ENCODE measurements around the gene MYO18B. TPM values are rescaled to one million over a fixed set of nuclear protein-coding genes. Genes with fewer than 3 reads are reported as not detected.

MYO18B gene
- total RNA-seq, 1 experiment from 2014 or later, result 0.05 TPM

GRCh38 chr22:25929321-25929878 lies 187.4 kb downstream of the MYO18B start:
- ATAC-seq (no peak), DNase-seq (ENCODE audit: low read depth, low spot score) (no peak)
- Histone ChIP-seq H3K9me2 (ENCODE audit: insufficient read depth) (no peaks in the 10 kb centered on the region), H3K4me1 (ENCODE audit: control insufficient read depth in 1 of 2, insufficient read depth in 2 of 2, low read length in 2 of 2) (no peaks in the 10 kb centered on the region), H3K9ac (ENCODE audit: low read length) (no peak overlapping the region), H4K20me1 (ENCODE audit: insufficient read depth) (no peaks in the 10 kb centered on the region), H3K79me2 (ENCODE audit: insufficient read depth, low read length) (no peaks in the 10 kb centered on the region), H3K9me3 (ENCODE audit: control insufficient read depth in 1 of 2, insufficient read depth in 1 of 2, low read depth in 1 of 2, low read length in 2 of 2) (no peaks in the 10 kb centered on the region), H3K4me3 (replicated peaks in 1 of 2; ENCODE audit: low read depth in 1 of 2, low read length in 2 of 2) (no peak overlapping the region), H3K36me3 (ENCODE audit: control insufficient read depth in 1 of 2, insufficient read depth in 2 of 2, low read length in 2 of 2) (no peaks in the 10 kb centered on the region), H3K27me3 (ENCODE audit: insufficient read depth, low read length) (peaks cover 55% of the 10 kb centered on the region), H3K27ac (ENCODE audit: low read depth, low read length) (no peak overlapping the region), H2AFZ (ENCODE audit: low read depth, low read length, poor library complexity, severe bottlenecking) (no peak overlapping the region), H3K4me2 (ENCODE audit: low read length) (no peak overlapping the region)
- ChIA-PET CTCF (no interaction called here), POLR2A (no interaction called here), RAD21 (ENCODE audit: low non-redundant PET in 1 of 2, low total read pairs in 2 of 2, uncharacterized antibody in 2 of 2, unreplicated experiment in 2 of 2) (no interaction called here)
- intact Hi-C loops (cut with micrococcal nuclease), result no loop called here
- BruUV-seq (replicated peaks), result no TSS peak
- TF ChIP-seq CBX3 (IDR thresholded peaks at IDR 0.05; ENCODE audit: low read depth), result no peak
- TF ChIP-seq FOSL1 (IDR thresholded peaks at IDR 0.05; ENCODE audit: low read depth), result no peak
- TF ChIP-seq ZFX (IDR thresholded peaks at IDR 0.05), result no peak

GRCh38 chr22:25930083-25930482 lies 188.1 kb downstream of the MYO18B start:
- DNase-seq (ENCODE audit: low read depth, low spot score), result no peak
- Histone ChIP-seq H2AFZ (ENCODE audit: low read depth, low read length, poor library complexity, severe bottlenecking) (no peak overlapping the region), H3K4me3 (replicated peaks in 1 of 2; ENCODE audit: low read depth in 1 of 2, low read length in 2 of 2) (no peak overlapping the region), H4K20me1 (ENCODE audit: insufficient read depth) (no peaks in the 10 kb centered on the region), H3K9me2 (ENCODE audit: insufficient read depth) (no peaks in the 10 kb centered on the region), H3K79me2 (ENCODE audit: insufficient read depth, low read length) (no peaks in the 10 kb centered on the region), H3K9ac (ENCODE audit: low read length) (no peak overlapping the region), H3K36me3 (ENCODE audit: control insufficient read depth in 1 of 2, insufficient read depth in 2 of 2, low read length in 2 of 2) (no peaks in the 10 kb centered on the region), H3K27me3 (ENCODE audit: insufficient read depth, low read length) (peaks cover 54% of the 10 kb centered on the region), H3K4me1 (ENCODE audit: control insufficient read depth in 1 of 2, insufficient read depth in 2 of 2, low read length in 2 of 2) (no peaks in the 10 kb centered on the region), H3K9me3 (ENCODE audit: control insufficient read depth in 1 of 2, insufficient read depth in 1 of 2, low read depth in 1 of 2, low read length in 2 of 2) (no peaks in the 10 kb centered on the region), H3K4me2 (ENCODE audit: low read length) (no peak overlapping the region), H3K27ac (ENCODE audit: low read depth, low read length) (no peak overlapping the region)
- BruUV-seq (replicated peaks), result no TSS peak
- intact Hi-C loops (cut with micrococcal nuclease), result no loop called here
- ChIA-PET CTCF (no interaction called here), POLR2A (no interaction called here), RAD21 (ENCODE audit: low non-redundant PET in 1 of 2, low total read pairs in 2 of 2, uncharacterized antibody in 2 of 2, unreplicated experiment in 2 of 2) (no interaction called here)
- no peak for ATAC-seq
- TF ChIP-seq CBX3 (IDR thresholded peaks at IDR 0.05; ENCODE audit: low read depth) (no peak), POLR2AphosphoS5 (IDR thresholded peaks at IDR 0.05; ENCODE audit: low read depth, low read length) (no peak), CEBPB (IDR thresholded peaks at IDR 0.05; ENCODE audit: low read depth) (no peak), REST (IDR thresholded peaks at IDR 0.05; ENCODE audit: low read depth) (no peak), EGR1 (IDR thresholded peaks at IDR 0.05; ENCODE audit: low read depth) (no peak), ZBTB33 (IDR thresholded peaks at IDR 0.05; ENCODE audit: extremely low read depth, insufficient replicate concordance, low read length) (no peak), ATF3 (IDR thresholded peaks at IDR 0.05) (no peak), CTCF (IDR thresholded peaks at IDR 0.05 in 2 of 3, conservative IDR thresholded peaks at IDR 0.05 in 1 of 3; ENCODE audit: borderline replicate concordance in 1 of 3, insufficient read depth in 1 of 3, low read depth in 2 of 3, low read length in 2 of 3) (no peak), YY1 (IDR thresholded peaks at IDR 0.05; ENCODE audit: extremely low read depth, insufficient replicate concordance, low read depth, low read length) (no peak), TCF7L2 (IDR thresholded peaks at IDR 0.05; ENCODE audit: borderline replicate concordance, extremely low read depth, insufficient read depth, insufficient read length) (no peak)
